AG04449 (cell line): Measurements from ENCODE around the gene TNFAIP8L3.

Experiments used
- CTCF ChIA-PET: fragments of 350-600 bp; formaldehyde crosslinking; extraction: SDS; loops from one replicate; lab custom pipeline; 2021; ENCODE audit warnings: antibody characterized with exemption; lab: Yijun Ruan, JAX
- POLR2A ChIA-PET: fragments of 400-600, 350-600 bp; formaldehyde crosslinking; extraction: SDS; loops from one replicate; lab custom pipeline; 2020; ENCODE audit warnings: antibody characterized with exemption, inconsistent platforms; lab: Yijun Ruan, JAX
- DNase-seq: peaks from one replicate; pipeline ENCODE4 v3.0.0-alpha.2; 2010; ENCODE audit warnings: low read depth, low spot score
- H3K4me3 ChIP-seq: 2 replicates; pipeline ENCODE4 v1.5.1; 2011; ENCODE audit warnings: low read depth, mild to moderate bottlenecking, control low read depth, low read length
- CTCF ChIP-seq: IDR thresholded peaks from one replicate; pipeline ENCODE4 v1.5.1; 2011; ENCODE audit warnings: mild to moderate bottlenecking, moderate library complexity, low read length, control low read depth, inconsistent platforms; ENCODE audit not compliant: insufficient read depth; ENCODE audit errors: missing control alignments

TNFAIP8L3 gene

DNA sequence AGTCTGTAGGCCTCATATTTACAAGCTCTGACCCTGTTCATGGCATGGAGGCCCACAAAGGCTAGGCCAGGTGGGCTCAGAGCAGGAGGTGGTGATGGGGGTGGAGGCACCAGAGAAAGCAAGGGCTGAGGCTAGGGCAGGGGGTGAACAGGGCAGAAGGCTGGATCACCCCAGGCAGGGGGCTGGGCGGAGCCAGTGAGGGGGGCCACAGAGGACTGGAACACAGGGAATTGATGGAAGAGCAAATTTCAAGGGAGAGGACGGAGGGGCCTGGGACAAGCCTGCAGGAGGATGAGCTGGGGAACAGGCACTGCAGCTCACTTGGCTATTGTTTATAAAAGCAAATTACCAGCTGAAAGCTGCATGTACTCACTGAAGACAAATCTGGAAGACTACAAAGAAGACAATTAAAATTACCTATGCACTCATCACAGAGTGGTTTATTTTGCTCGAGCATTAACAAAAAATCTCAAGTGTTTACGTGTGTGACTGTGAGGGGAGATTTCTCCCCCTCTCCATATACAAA, 11.0 kb downstream of the TNFAIP8L3 start:
- no peak overlapping the region for H3K4me3 ChIP-seq
- CTCF ChIA-PET = interaction anchor here (1.3 kb wide), 1 partner anchor 108 kb away, joined by 3 read pairs; no protein-coding TSS in a partner anchor
- DNase-seq = no peak
- TF ChIP-seq CTCF = no peak
- POLR2A ChIA-PET = no interaction called here

GRCh38 chr15:51082246-51082645, 12.5 kb downstream of the TNFAIP8L3 start:
- POLR2A ChIA-PET = no interaction called here
- no peak for TF ChIP-seq CTCF
- CTCF ChIA-PET = interaction anchor here (1.1 kb wide), 1 partner anchor 80 kb away, joined by 4 read pairs; no protein-coding TSS in a partner anchor
- DNase-seq = no peak
- H3K4me3 ChIP-seq = no peak overlapping the region

GRCh38 chr15:51080286-51080685, 14.4 kb downstream of the TNFAIP8L3 start:
- no peak overlapping the region for H3K4me3 ChIP-seq
- CTCF ChIA-PET = interaction anchor here (1.5 kb wide), 1 partner anchor 26 kb away, joined by 4 read pairs; no protein-coding TSS in a partner anchor
- DNase-seq = no peak
- TF ChIP-seq CTCF = no peak
- POLR2A ChIA-PET = no interaction called here

DNA sequence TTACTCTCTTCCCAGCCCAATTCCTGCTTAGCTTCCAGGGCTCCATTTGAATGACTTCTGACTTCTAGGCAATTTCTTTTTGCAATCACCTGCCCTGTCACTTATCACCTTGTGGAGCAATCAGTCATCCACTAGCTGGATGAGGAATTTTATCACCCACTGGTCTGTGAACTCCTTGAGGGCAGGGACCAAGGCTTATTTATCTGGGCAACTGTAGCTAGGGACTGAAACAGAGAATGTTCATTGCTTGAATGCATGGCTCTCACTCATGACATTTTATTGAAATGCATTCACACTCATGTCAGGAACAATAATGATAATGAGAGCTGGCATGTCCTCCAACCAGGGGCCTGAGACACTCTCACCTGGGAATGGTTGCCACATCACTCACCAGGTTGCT, 15.5 kb downstream of the TNFAIP8L3 start:
- H3K4me3 ChIP-seq = no peak overlapping the region
- no peak for TF ChIP-seq CTCF
- POLR2A ChIA-PET = no interaction called here
- CTCF ChIA-PET = interaction anchor here (0.8 to 1.5 kb wide), 2 partner anchors 10 to 27 kb away, joined by 3 to 4 read pairs; no protein-coding TSS in a partner anchor
- DNase-seq = no peak

- DNase-seq = no peak
- no peak overlapping the region; the same call in 1 of the 2 replicates for H3K4me3 ChIP-seq
- POLR2A ChIA-PET = no interaction called here
- TF ChIP-seq CTCF = no peak
- CTCF ChIA-PET = interaction anchor here (1.4 kb wide), 1 partner anchor 11 kb away, joined by 3 read pairs; no protein-coding TSS in a partner anchor
These were observed 17.2 kb downstream of the TNFAIP8L3 start for GRCh38 chr15:51077221-51078153.
